DLD1 (cell line): ENCODE measurements around the gene FAM107A.

Source experiments
- in situ Hi-C: cut with HindIII; loops from 2 replicates; pipeline ENCODE4 v1.10.0; 2017; ENCODE audit warnings: low sequenced_read_pairs

The FAM107A gene

GRCh38 chr3:58577269-58577821, at the start of gene FAM107A:
Gene FAM107A, minus strand, starts transcription at chr3:58577391. Its CDS starts 7,531 bp downstream, at chr3:58569860.
- in situ Hi-C loops = no loop called here

GRCh38 chr3:58625196-58625824, 48.1 kb upstream of the FAM107A start:
- in situ Hi-C loops = loop anchor here (25.0 kb wide), 1 partner anchor 88 kb away; the partner anchor contains the start of gene ACOX2

- in situ Hi-C loops = no loop called here
Measured at GRCh38 chr3:58624550-58624949, 47.4 kb upstream of the FAM107A start.

GRCh38 chr3:58623961-58624360, 46.8 kb upstream of the FAM107A start:
- in situ Hi-C loops = no loop called here

GRCh38 chr3:58623478-58623877, 46.3 kb upstream of the FAM107A start:
- in situ Hi-C loops = no loop called here

GRCh38 chr3:58622892-58623291, 45.7 kb upstream of the FAM107A start:
- in situ Hi-C loops = no loop called here

GRCh38 chr3:58622436-58622835, 45.2 kb upstream of the FAM107A start:
- in situ Hi-C loops = no loop called here

GRCh38 chr3:58621086-58621830, 44.1 kb upstream of the FAM107A start:
- in situ Hi-C loops = no loop called here

GRCh38 chr3:58620421-58620820, 43.2 kb upstream of the FAM107A start:
- in situ Hi-C loops = no loop called here

GRCh38 chr3:58617338-58617761, 40.2 kb upstream of the FAM107A start:
- in situ Hi-C loops = no loop called here

GRCh38 chr3:58613236-58614132, 36.3 kb upstream of the FAM107A start:
- in situ Hi-C loops = no loop called here

- in situ Hi-C loops = no loop called here
Measured at GRCh38 chr3:58612830-58613229, 35.6 kb upstream of the FAM107A start.

GRCh38 chr3:58609990-58610389, 32.8 kb upstream of the FAM107A start:
- in situ Hi-C loops = no loop called here

GRCh38 chr3:58608648-58609047, 31.5 kb upstream of the FAM107A start:
- in situ Hi-C loops = no loop called here

- in situ Hi-C loops = no loop called here
Measured at GRCh38 chr3:58607816-58608215, 30.6 kb upstream of the FAM107A start.

- in situ Hi-C loops = no loop called here
Measured at GRCh38 chr3:58606693-58607092, 29.5 kb upstream of the FAM107A start.

GRCh38 chr3:58604031-58604430, 26.8 kb upstream of the FAM107A start:
- in situ Hi-C loops = no loop called here

- in situ Hi-C loops = no loop called here
Measured at GRCh38 chr3:58603606-58604005, 26.4 kb upstream of the FAM107A start.

GRCh38 chr3:58597770-58598310, 20.6 kb upstream of the FAM107A start:
- in situ Hi-C loops = no loop called here

- in situ Hi-C loops = no loop called here
Measured at GRCh38 chr3:58596834-58597518, 19.8 kb upstream of the FAM107A start.
